ENCODE measurements around the gene ORC3.
"Not testable (repeated sequence)": the region's sequence is repeated elsewhere in the genome, so short reads cannot be mapped to it uniquely, and the experiment has no call there.

ORC3 gene

GRCh38 chr6:87613018-87613417, 23.1 kb downstream of the ORC3 start:
- H3K9me3 ChIP-seq (ENCODE audit: control insufficient read depth, insufficient read depth, low read depth, low read length); H3K4me3 ChIP-seq (ENCODE audit: low read depth, low read length); H3K4me1 ChIP-seq (ENCODE audit: control insufficient read depth, insufficient read depth, low read length); POLR2A ChIA-PET; H3K27ac ChIP-seq (ENCODE audit: extremely low read depth, low read depth, low read length); CTCF ChIA-PET: not testable (repeated sequence)
- H3K36me3 ChIP-seq (ENCODE audit: control insufficient read depth in 2 of 2, insufficient read depth in 1 of 2, low read length in 2 of 2), result peaks cover 50 to 76% of the 10 kb centered on the region in 2 experiments

GRCh38 chr6:87617405-87617804, 27.5 kb downstream of the ORC3 start:
- ChIA-PET POLR2A (interaction anchor here (0.6 kb wide), 1 partner anchor 166 kb away, joined by 4 read pairs; no protein-coding TSS in a partner anchor), CTCF (interaction anchor here (0.6 kb wide), 1 partner anchor 13 kb away, joined by 4 read pairs; no protein-coding TSS in a partner anchor)
- no peaks in the 10 kb centered on the region for H3K4me1 ChIP-seq (ENCODE audit: control insufficient read depth, insufficient read depth, low read length)
- peaks cover 38 to 69% of the 10 kb centered on the region in 2 experiments for H3K36me3 ChIP-seq (ENCODE audit: control insufficient read depth in 2 of 2, insufficient read depth in 1 of 2, low read length in 2 of 2)
- H3K27ac ChIP-seq (ENCODE audit: extremely low read depth, low read depth, low read length), result no peak overlapping the region
- no peak overlapping the region for H3K4me3 ChIP-seq (ENCODE audit: low read depth, low read length)
- H3K9me3 ChIP-seq (ENCODE audit: control insufficient read depth, insufficient read depth, low read depth, low read length), result no peaks in the 10 kb centered on the region
- TF ChIP-seq ZSCAN23 (tag by site-specific recombination; IDR thresholded peaks at IDR 0.05) (no peak), PRDM4 (tag by site-specific recombination; IDR thresholded peaks at IDR 0.05) (no peak), ZNF571 (tag by site-specific recombination; IDR thresholded peaks at IDR 0.05) (no peak), ZNF707 (tag by site-specific recombination; IDR thresholded peaks at IDR 0.05) (no peak), ZNF280C (tag by site-specific recombination; IDR thresholded peaks at IDR 0.05) (no peak), ZNF394 (tag by site-specific recombination; IDR thresholded peaks at IDR 0.05; ENCODE audit: borderline replicate concordance) (no peak), ZNF514 (tag by site-specific recombination; IDR thresholded peaks at IDR 0.05) (no peak), ZEB2 (tag by site-specific recombination; IDR thresholded peaks at IDR 0.05) (no peak), KLF8 (tag by site-specific recombination; IDR thresholded peaks at IDR 0.05) (no peak), ZNF2 (tag by site-specific recombination; IDR thresholded peaks at IDR 0.05) (no peak), ZNF610 (tag by site-specific recombination; IDR thresholded peaks at IDR 0.05; ENCODE audit: borderline replicate concordance) (no peak), ZNF768 (tag by site-specific recombination; IDR thresholded peaks at IDR 0.05) (no peak), ZBTB21 (tag by site-specific recombination; IDR thresholded peaks at IDR 0.05) (no peak), ZNF391 (tag by site-specific recombination; IDR thresholded peaks at IDR 0.05; ENCODE audit: borderline replicate concordance, low read depth) (no peak), ZNF211 (tag by site-specific recombination; IDR thresholded peaks at IDR 0.05; ENCODE audit: low read depth) (no peak), ZNF48 (tag by site-specific recombination; IDR thresholded peaks at IDR 0.05) (no peak)
- TF ChIP-seq, protein P1, sequence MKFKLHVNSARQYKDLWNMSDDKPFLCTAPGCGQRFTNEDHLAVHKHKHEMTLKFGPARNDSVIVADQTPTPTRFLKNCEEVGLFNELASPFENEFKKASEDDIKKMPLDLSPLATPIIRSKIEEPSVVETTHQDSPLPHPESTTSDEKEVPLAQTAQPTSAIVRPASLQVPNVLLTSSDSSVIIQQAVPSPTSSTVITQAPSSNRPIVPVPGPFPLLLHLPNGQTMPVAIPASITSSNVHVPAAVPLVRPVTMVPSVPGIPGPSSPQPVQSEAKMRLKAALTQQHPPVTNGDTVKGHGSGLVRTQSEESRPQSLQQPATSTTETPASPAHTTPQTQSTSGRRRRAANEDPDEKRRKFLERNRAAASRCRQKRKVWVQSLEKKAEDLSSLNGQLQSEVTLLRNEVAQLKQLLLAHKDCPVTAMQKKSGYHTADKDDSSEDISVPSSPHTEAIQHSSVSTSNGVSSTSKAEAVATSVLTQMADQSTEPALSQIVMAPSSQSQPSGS (tag by site-specific recombination; IDR thresholded peaks at IDR 0.05; ENCODE audit: low read depth), result no peak
- TF ChIP-seq, protein P2, sequence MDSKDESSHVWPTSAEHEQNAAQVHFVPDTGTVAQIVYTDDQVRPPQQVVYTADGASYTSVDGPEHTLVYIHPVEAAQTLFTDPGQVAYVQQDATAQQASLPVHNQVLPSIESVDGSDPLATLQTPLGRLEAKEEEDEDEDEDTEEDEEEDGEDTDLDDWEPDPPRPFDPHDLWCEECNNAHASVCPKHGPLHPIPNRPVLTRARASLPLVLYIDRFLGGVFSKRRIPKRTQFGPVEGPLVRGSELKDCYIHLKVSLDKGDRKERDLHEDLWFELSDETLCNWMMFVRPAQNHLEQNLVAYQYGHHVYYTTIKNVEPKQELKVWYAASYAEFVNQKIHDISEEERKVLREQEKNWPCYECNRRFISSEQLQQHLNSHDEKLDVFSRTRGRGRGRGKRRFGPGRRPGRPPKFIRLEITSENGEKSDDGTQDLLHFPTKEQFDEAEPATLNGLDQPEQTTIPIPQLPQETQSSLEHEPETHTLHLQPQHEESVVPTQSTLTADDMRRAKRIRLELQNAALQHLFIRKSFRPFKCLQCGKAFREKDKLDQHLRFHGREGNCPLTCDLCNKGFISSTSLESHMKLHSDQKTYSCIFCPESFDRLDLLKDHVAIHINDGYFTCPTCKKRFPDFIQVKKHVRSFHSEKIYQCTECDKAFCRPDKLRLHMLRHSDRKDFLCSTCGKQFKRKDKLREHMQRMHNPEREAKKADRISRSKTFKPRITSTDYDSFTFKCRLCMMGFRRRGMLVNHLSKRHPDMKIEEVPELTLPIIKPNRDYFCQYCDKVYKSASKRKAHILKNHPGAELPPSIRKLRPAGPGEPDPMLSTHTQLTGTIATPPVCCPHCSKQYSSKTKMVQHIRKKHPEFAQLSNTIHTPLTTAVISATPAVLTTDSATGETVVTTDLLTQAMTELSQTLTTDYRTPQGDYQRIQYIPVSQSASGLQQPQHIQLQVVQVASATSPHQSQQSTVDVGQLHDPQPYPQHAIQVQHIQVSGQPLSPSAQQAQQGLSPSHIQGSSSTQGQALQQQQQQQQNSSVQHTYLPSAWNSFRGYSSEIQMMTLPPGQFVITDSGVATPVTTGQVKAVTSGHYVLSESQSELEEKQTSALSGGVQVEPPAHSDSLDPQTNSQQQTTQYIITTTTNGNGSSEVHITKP (tag by site-specific recombination; IDR thresholded peaks at IDR 0.05), result no peak
